Panc1 (cell line): ENCODE measurements around the gene TCP10L. TPM values are rescaled to one million over a fixed set of nuclear protein-coding genes. Genes with fewer than 3 reads are reported as not detected.

Source experiments
- ATAC-seq: fragments of 200-7000 bp; cut with Tn5 transposase; 2 replicates; pipeline ENCODE4 v1.9.1; 2020; ENCODE audit warnings: mild to moderate bottlenecking, moderate library complexity
- BruUV-seq: library from RNA; stranded (reverse); fragments of 400-500 nt; replicated peaks from 2 replicates; lab custom pipeline; 2021; lab: Mats Ljungman, UMichigan
- CTCF ChIA-PET: fragments of 300-600 bp; sonication (Branson Sonifier 250); formaldehyde crosslinking; loops from one replicate; lab custom pipeline; 2022; ENCODE audit warnings: antibody characterized with exemption; lab: Charles Lee
- POLR2A ChIA-PET: fragments of 300-600 bp; sonication (Branson Sonifier 250); formaldehyde crosslinking; loops from one replicate; lab custom pipeline; 2022; ENCODE audit warnings: antibody characterized with exemption; lab: Charles Lee
- DNase-seq: peaks from one replicate; pipeline ENCODE4 v3.0.0-alpha.2; 2010; ENCODE audit warnings: low read depth, low spot score
- H3K27ac ChIP-seq: 2 replicates; pipeline ENCODE4 v1.5.1; 2011; ENCODE audit warnings: mild to moderate bottlenecking, low read length, inconsistent platforms
- H3K27me3 ChIP-seq: fragments of 200-500 bp; sonication (Bioruptor generic); 2 replicates; pipeline ENCODE4 v1.6.0; 2014; ENCODE audit warnings: low read length, inconsistent platforms; ENCODE audit not compliant: control insufficient read depth, insufficient read depth
- H3K36me3 ChIP-seq: fragments of 200-500 bp; sonication (Bioruptor generic); 2 replicates; pipeline ENCODE4 v1.5.1; 2014; ENCODE audit warnings: inconsistent platforms, mild to moderate bottlenecking, low read length, moderate library complexity; ENCODE audit not compliant: control insufficient read depth, insufficient read depth
- H3K4me1 ChIP-seq: 2 replicates; pipeline ENCODE4 v1.5.1; 2011; ENCODE audit warnings: inconsistent platforms, mild to moderate bottlenecking, low read length, moderate library complexity; ENCODE audit not compliant: control insufficient read depth, insufficient read depth
- H3K4me3 ChIP-seq, 2 experiments: 2 replicates each; pipeline ENCODE4 v1.5.1; 2011 to 2012; ENCODE audit warnings: low read depth in 2 of 2, low read length in 2 of 2, mild to moderate bottlenecking in 2 of 2, inconsistent platforms in 1 of 2, moderate library complexity in 1 of 2
- H3K9me3 ChIP-seq: fragments of 200-500 bp; sonication (Bioruptor generic); 2 replicates; pipeline ENCODE4 v1.5.1; 2014; ENCODE audit warnings: low read depth, mild to moderate bottlenecking, inconsistent platforms, low read length, moderate library complexity; ENCODE audit not compliant: control insufficient read depth, insufficient read depth
- CTCF ChIP-seq: fragments of 450-650 bp; IDR thresholded peaks from 2 replicates; pipeline ENCODE4 v1.5.1; 2017; ENCODE audit warnings: mild to moderate bottlenecking
- POLR2AphosphoS5 ChIP-seq: IDR thresholded peaks from 2 replicates; pipeline ENCODE4 v1.6.1; 2012; ENCODE audit warnings: mild to moderate bottlenecking, low read depth, low read length, moderate library complexity
- REST ChIP-seq, 2 experiments: IDR thresholded peaks; 2 replicates each; pipeline ENCODE4 v1.6.1; 2011 to 2012; ENCODE audit warnings: low read depth in 2 of 2, control low read depth in 1 of 2, low read length in 1 of 2, mild to moderate bottlenecking in 1 of 2, moderate library complexity in 1 of 2; ENCODE audit not compliant: insufficient read depth in 1 of 2
- SIN3A ChIP-seq: IDR thresholded peaks from 2 replicates; pipeline ENCODE4 v1.6.1; 2012; ENCODE audit warnings: low read depth, mild to moderate bottlenecking, low read length, moderate library complexity, borderline replicate concordance; ENCODE audit not compliant: insufficient read depth
- TCF7L2 ChIP-seq: IDR thresholded peaks from 2 replicates; pipeline ENCODE4 v1.6.1; 2011; ENCODE audit warnings: mild to moderate bottlenecking, low read depth, low read length, inconsistent platforms
- in situ Hi-C: cut with HindIII; loops from 2 replicates; pipeline ENCODE4 v1.10.0; 2016; ENCODE audit warnings: low sequenced_read_pairs, low pct_unique_long_range_greater_than_20kb
- intact Hi-C: fragments of 100-400 bp; cut with micrococcal nuclease; formaldehyde crosslinking; loops from one replicate; pipeline ENCODE4 v1.10.0; 2022; ENCODE audit not compliant: unreplicated experiment
- total RNA-seq: library from RNA; stranded (reverse); gene quantifications from one replicate; pipeline ENCODE4 v1.2.1, GENCODE V29; 2021; ENCODE audit not compliant: unreplicated experiment

The TCP10L gene
- total RNA-seq, 1 experiment from 2014 or later = 0.57 TPM

GRCh38 chr21:32529679-32530078 is 55.6 kb downstream of the TCP10L start:
- CTCF ChIA-PET = no interaction called here
- intact Hi-C loops = no loop called here
- Histone ChIP-seq H3K4me1 (no peaks in the 10 kb centered on the region), H3K36me3 (no peaks in the 10 kb centered on the region), H3K27ac (no peak overlapping the region), H3K9me3 (no peaks in the 10 kb centered on the region), H3K4me3 (no peak overlapping the region), H3K27me3 (no peaks in the 10 kb centered on the region)
- DNase-seq (no peak), ATAC-seq (no peak)
- no TSS peak for BruUV-seq
- in situ Hi-C loops = no loop called here
- TF ChIP-seq TCF7L2 (no peak), REST (IDR thresholded peaks at IDR 0.05; ENCODE audit: insufficient read depth in 1 of 2, low read depth in 2 of 2, low read length in 1 of 2) (no peak)
- POLR2A ChIA-PET = no interaction called here

GRCh38 chr21:32525282-32525681 is 60.0 kb downstream of the TCP10L start:
- no peak for TF ChIP-seq SIN3A
- TF ChIP-seq TCF7L2 = no peak
- TF ChIP-seq POLR2AphosphoS5 = no peak
- no TSS peak for BruUV-seq
- ATAC-seq (no peak), DNase-seq (no peak)
- in situ Hi-C loops (no loop called here), intact Hi-C loops (no loop called here)
- Histone ChIP-seq H3K27ac (no peak overlapping the region), H3K27me3 (no peaks in the 10 kb centered on the region), H3K4me3 (no peak overlapping the region), H3K36me3 (no peaks in the 10 kb centered on the region), H3K4me1 (peaks cover 6% of the 10 kb centered on the region), H3K9me3 (no peaks in the 10 kb centered on the region)
- ChIA-PET CTCF (no interaction called here), POLR2A (no interaction called here)

- Histone ChIP-seq H3K36me3 (no peaks in the 10 kb centered on the region), H3K9me3 (no peaks in the 10 kb centered on the region), H3K4me1 (peaks cover 6% of the 10 kb centered on the region), H3K4me3 (no peak overlapping the region), H3K27ac (no peak overlapping the region), H3K27me3 (no peaks in the 10 kb centered on the region)
- ATAC-seq (no peak), DNase-seq (no peak)
- POLR2A ChIA-PET = no interaction called here
- intact Hi-C loops = no loop called here
- in situ Hi-C loops = no loop called here
- BruUV-seq = no TSS peak
- TF ChIP-seq TCF7L2 (no peak), REST (IDR thresholded peaks at IDR 0.05; ENCODE audit: insufficient read depth in 1 of 2, low read depth in 2 of 2, low read length in 1 of 2) (no peak), SIN3A (no peak), CTCF (no peak), POLR2AphosphoS5 (no peak)
- CTCF ChIA-PET = no interaction called here
Measured at GRCh38 chr21:32523988-32524719, 61.2 kb downstream of the TCP10L start.
